ENCODE results near the gene PTGDR. TPM values are rescaled to one million over a fixed set of nuclear protein-coding genes. Genes with fewer than 3 reads are reported as not detected.

Gene PTGDR
- polyA plus RNA-seq, 1 of the 3 experiments (the other 2 are of a cell fraction): not detected

DNA sequence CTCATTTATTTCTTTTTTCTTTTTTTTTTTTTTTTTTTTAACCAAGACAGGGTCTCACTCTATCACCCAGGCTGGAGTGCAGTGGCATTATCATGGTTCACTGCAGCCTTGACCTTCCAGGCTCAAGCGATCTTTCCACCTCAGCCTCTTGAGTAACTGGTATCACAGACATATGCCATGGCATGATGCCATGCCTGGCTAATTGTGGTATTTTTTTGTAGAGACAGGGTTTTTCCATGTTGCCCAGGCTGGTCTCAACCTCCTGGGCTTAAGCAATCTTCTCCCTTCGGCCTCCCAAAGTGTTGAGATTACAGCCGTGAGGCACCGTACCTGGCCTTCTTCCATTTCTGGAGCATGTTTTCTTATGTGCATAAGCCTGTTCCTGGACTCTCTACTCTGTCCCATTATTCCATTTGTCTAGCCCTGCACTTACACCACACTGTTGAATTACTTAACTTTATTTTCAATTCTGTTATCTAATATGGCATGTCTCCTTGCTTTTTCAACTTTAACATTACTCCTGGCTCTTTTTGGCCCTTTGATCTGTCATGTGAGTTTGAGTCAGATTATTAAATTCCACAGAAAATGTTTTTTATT, 47.9 kb upstream of the PTGDR start:
- no peaks in the 10 kb centered on the region for H3K9me2 ChIP-seq
- no peak overlapping the region for H3K9ac ChIP-seq
- H3K27me3 ChIP-seq (ENCODE audit: insufficient read depth): no peaks in the 10 kb centered on the region
- H2AFZ ChIP-seq (ENCODE audit: low read depth): no peak overlapping the region
- H3F3A ChIP-seq (replicated peaks; ENCODE audit: insufficient read depth): no peaks in the 10 kb centered on the region
- no peak for TF ChIP-seq SIN3A (IDR thresholded peaks at IDR 0.05; ENCODE audit: borderline replicate concordance, low read depth, low read length)
- no peak for TF ChIP-seq EP300 (IDR thresholded peaks at IDR 0.05; ENCODE audit: borderline replicate concordance in 1 of 2, low read depth in 1 of 2, low read length in 1 of 2)
- TF ChIP-seq, protein P1, sequence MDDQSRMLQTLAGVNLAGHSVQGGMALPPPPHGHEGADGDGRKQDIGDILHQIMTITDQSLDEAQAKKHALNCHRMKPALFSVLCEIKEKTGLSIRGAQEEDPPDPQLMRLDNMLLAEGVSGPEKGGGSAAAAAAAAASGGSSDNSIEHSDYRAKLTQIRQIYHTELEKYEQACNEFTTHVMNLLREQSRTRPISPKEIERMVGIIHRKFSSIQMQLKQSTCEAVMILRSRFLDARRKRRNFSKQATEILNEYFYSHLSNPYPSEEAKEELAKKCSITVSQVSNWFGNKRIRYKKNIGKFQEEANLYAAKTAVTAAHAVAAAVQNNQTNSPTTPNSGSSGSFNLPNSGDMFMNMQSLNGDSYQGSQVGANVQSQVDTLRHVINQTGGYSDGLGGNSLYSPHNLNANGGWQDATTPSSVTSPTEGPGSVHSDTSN (IDR thresholded peaks at IDR 0.05): no peak
- no peak for TF ChIP-seq TCF12 (IDR thresholded peaks at IDR 0.05)
- TF ChIP-seq RCOR1 (IDR thresholded peaks at IDR 0.05; ENCODE audit: low read length): no peak
- no peak for TF ChIP-seq RXRA (IDR thresholded peaks at IDR 0.05; ENCODE audit: borderline replicate concordance, low read depth)
- TF ChIP-seq, protein P2, sequence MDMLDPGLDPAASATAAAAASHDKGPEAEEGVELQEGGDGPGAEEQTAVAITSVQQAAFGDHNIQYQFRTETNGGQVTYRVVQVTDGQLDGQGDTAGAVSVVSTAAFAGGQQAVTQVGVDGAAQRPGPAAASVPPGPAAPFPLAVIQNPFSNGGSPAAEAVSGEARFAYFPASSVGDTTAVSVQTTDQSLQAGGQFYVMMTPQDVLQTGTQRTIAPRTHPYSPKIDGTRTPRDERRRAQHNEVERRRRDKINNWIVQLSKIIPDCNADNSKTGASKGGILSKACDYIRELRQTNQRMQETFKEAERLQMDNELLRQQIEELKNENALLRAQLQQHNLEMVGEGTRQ (IDR thresholded peaks at IDR 0.05; ENCODE audit: borderline replicate concordance, low read depth, low read length): no peak
- TF ChIP-seq CHD2 (IDR thresholded peaks at IDR 0.05; ENCODE audit: low read length, partially characterized antibody): no peak
- TF ChIP-seq MXI1 (IDR thresholded peaks at IDR 0.05; ENCODE audit: low read depth, low read length): no peak
- no peak for TF ChIP-seq JUND (IDR thresholded peaks at IDR 0.05)
- no peak for TF ChIP-seq NFIC (IDR thresholded peaks at IDR 0.05; ENCODE audit: borderline replicate concordance)
- TF ChIP-seq YY1 (IDR thresholded peaks at IDR 0.05; ENCODE audit: low read depth): no peak
- no peak for TF ChIP-seq GATA2 (CRISPR knock-in tag; IDR thresholded peaks at IDR 0.05)
- TF ChIP-seq FOXJ3 (CRISPR knock-in tag; IDR thresholded peaks at IDR 0.05): no peak
- no peak for TF ChIP-seq RAD21 (IDR thresholded peaks at IDR 0.05; ENCODE audit: low read length)
- TF ChIP-seq MEF2A (IDR thresholded peaks at IDR 0.05; ENCODE audit: borderline replicate concordance, low read depth): no peak
- TF ChIP-seq, protein P3, sequence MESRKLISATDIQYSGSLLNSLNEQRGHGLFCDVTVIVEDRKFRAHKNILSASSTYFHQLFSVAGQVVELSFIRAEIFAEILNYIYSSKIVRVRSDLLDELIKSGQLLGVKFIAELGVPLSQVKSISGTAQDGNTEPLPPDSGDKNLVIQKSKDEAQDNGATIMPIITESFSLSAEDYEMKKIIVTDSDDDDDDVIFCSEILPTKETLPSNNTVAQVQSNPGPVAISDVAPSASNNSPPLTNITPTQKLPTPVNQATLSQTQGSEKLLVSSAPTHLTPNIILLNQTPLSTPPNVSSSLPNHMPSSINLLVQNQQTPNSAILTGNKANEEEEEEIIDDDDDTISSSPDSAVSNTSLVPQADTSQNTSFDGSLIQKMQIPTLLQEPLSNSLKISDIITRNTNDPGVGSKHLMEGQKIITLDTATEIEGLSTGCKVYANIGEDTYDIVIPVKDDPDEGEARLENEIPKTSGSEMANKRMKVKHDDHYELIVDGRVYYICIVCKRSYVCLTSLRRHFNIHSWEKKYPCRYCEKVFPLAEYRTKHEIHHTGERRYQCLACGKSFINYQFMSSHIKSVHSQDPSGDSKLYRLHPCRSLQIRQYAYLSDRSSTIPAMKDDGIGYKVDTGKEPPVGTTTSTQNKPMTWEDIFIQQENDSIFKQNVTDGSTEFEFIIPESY (IDR thresholded peaks at IDR 0.05; ENCODE audit: borderline replicate concordance, low read depth): no peak
- no peak for TF ChIP-seq POLR2AphosphoS5 (IDR thresholded peaks at IDR 0.05; ENCODE audit: low read depth, low read length)
- TF ChIP-seq NRF1 (IDR thresholded peaks at IDR 0.05; ENCODE audit: low read depth, low read length): no peak
- 86% methylated on average over 4 of the region's 4 CpGs for WGBS (ENCODE audit: low lambda C conversion rate)
- ChIA-PET POLR2A (no interaction called here), CTCF (no interaction called here)
- H3K36me3 ChIP-seq (replicated peaks in 1 of 2; ENCODE audit: control insufficient read depth in 1 of 2, insufficient read depth in 2 of 2, low read length in 1 of 2): no peaks in the 10 kb centered on the region
- H4K20me1 ChIP-seq (ENCODE audit: insufficient read depth): no peaks in the 10 kb centered on the region
- H3K4me2 ChIP-seq: no peak overlapping the region
- no peak overlapping the region for H3K27ac ChIP-seq (ENCODE audit: low read depth in 2 of 2, low read length in 1 of 2)
- H3K4me1 ChIP-seq (ENCODE audit: control insufficient read depth in 1 of 2, insufficient read depth in 2 of 2, low read depth in 1 of 2, low read length in 1 of 2): no peaks in the 10 kb centered on the region; a peak in 1 of 4 replicates
- no peak overlapping the region for H3K4me3 ChIP-seq (ENCODE audit: low read depth in 2 of 2, low read length in 1 of 2)
- no peaks in the 10 kb centered on the region for H3K9me3 ChIP-seq
- no peak for DNase-seq
- H3K79me2 ChIP-seq (ENCODE audit: insufficient read depth): no peaks in the 10 kb centered on the region

Data from SK-N-SH (cell line).